HG02588 (cell line): ENCODE measurements around the gene SOX5.
"Not testable (repeated sequence)": the region's sequence is repeated elsewhere in the genome, so short reads cannot be mapped to it uniquely, and the experiment has no call there.

Experiments used
- ATAC-seq: cut with Tn5 transposase; IDR thresholded peaks from one replicate; pipeline ENCODE4 v1.9.1; 2021; ENCODE audit warnings: mild to moderate bottlenecking, moderate library complexity; ENCODE audit not compliant: unreplicated experiment

Gene SOX5

GRCh38 chr12:23555180-23555824 lies 394.2 kb downstream of the SOX5 start:
- no peak for ATAC-seq

- no peak for ATAC-seq
These were observed 397.1 kb downstream of the SOX5 start for GRCh38 chr12:23552417-23552816.

GRCh38 chr12:23550753-23551152 lies 398.7 kb downstream of the SOX5 start:
- ATAC-seq, result no peak

GRCh38 chr12:23548742-23549141 lies 400.7 kb downstream of the SOX5 start:
- no peak for ATAC-seq

GRCh38 chr12:23546756-23547155 lies 402.7 kb downstream of the SOX5 start:
- ATAC-seq, result no peak

- no peak for ATAC-seq
These were observed 405.7 kb downstream of the SOX5 start for GRCh38 chr12:23543767-23544166.

- no peak for ATAC-seq
These were observed 407.3 kb downstream of the SOX5 start for GRCh38 chr12:23542187-23542586.

- no peak for ATAC-seq
These were observed 408.9 kb downstream of the SOX5 start for GRCh38 chr12:23540572-23540971.

- peak; percentile 86 for ATAC-seq
These were observed 413.2 kb downstream of the SOX5 start for GRCh38 chr12:23536293-23536692.

- no peak for ATAC-seq
These were observed 414.0 kb downstream of the SOX5 start for GRCh38 chr12:23535441-23535840.

- no peak for ATAC-seq
These were observed 415.3 kb downstream of the SOX5 start for GRCh38 chr12:23534196-23534595.

- no peak for ATAC-seq
These were observed 415.8 kb downstream of the SOX5 start for GRCh38 chr12:23533699-23534098.

- no peak for ATAC-seq
These were observed 416.2 kb downstream of the SOX5 start for GRCh38 chr12:23533265-23533664.

GRCh38 chr12:23528316-23528715 lies 421.2 kb downstream of the SOX5 start:
- no peak for ATAC-seq

GRCh38 chr12:23525450-23526072 lies 423.9 kb downstream of the SOX5 start:
- no peak for ATAC-seq

GRCh38 chr12:23523339-23523738 lies 426.1 kb downstream of the SOX5 start:
- no peak for ATAC-seq

GRCh38 chr12:23519444-23519843 lies 430.0 kb downstream of the SOX5 start:
- not testable (repeated sequence) for ATAC-seq

- not testable (repeated sequence) for ATAC-seq
These were observed 433.7 kb downstream of the SOX5 start for GRCh38 chr12:23515785-23516184.

- no peak for ATAC-seq
These were observed 439.0 kb downstream of the SOX5 start for GRCh38 chr12:23510484-23510883.

GRCh38 chr12:23509832-23510231 lies 439.6 kb downstream of the SOX5 start:
- ATAC-seq, result not testable (repeated sequence)

GRCh38 chr12:23507785-23508184 lies 441.7 kb downstream of the SOX5 start:
- ATAC-seq, result not testable (repeated sequence)

GRCh38 chr12:23505736-23506135 lies 443.7 kb downstream of the SOX5 start:
- ATAC-seq, result not testable (repeated sequence)
